ENCODE measurements around the gene CST8. TPM values are rescaled to one million over a fixed set of nuclear protein-coding genes. Genes with fewer than 3 reads are reported as not detected.

The CST8 gene
- total RNA-seq, 1 experiment from 2014 or later = not detected

Other genes starting within 250 kb of the CST8 start
- gene NXT1, start 140.3 kb upstream of the CST8 start, total RNA-seq (2014; rRNA removed; shearing (Covaris generic)) = 85.9 and 90.7 TPM in 2 replicates
- 31.8 and 32.2 TPM in 2 replicates for gene GZF1, start 128.9 kb upstream of the CST8 start, total RNA-seq (2014; rRNA removed; shearing (Covaris generic))
- 7.1 and 11.3 TPM in 2 replicates for gene NAPB, start 69.6 kb upstream of the CST8 start, total RNA-seq (2014; rRNA removed; shearing (Covaris generic))
- gene CSTL1, start 51.4 kb upstream of the CST8 start, total RNA-seq (2014; rRNA removed; shearing (Covaris generic)) = not detected in 2 replicates
- not detected in 2 replicates for gene CST11, start 38.2 kb upstream of the CST8 start, total RNA-seq (2014; rRNA removed; shearing (Covaris generic))
- not detected in 2 replicates for gene CST9L, start 77.4 kb downstream of the CST8 start, total RNA-seq (2014; rRNA removed; shearing (Covaris generic))
- not detected in 2 replicates for gene CST9, start 114.8 kb downstream of the CST8 start, total RNA-seq (2014; rRNA removed; shearing (Covaris generic))
- gene CST3, start 146.8 kb downstream of the CST8 start, total RNA-seq (2014; rRNA removed; shearing (Covaris generic)) = 67.6 and 70.8 TPM in 2 replicates
- not detected in 2 replicates for gene CST4, start 197.9 kb downstream of the CST8 start, total RNA-seq (2014; rRNA removed; shearing (Covaris generic))

Data from SJCRH30 (cell line).